Motor neuron (in vitro differentiated cells): ENCODE results near the gene SH3PXD2B. TPM values are rescaled to one million over a fixed set of nuclear protein-coding genes. Genes with fewer than 3 reads are reported as not detected.
A peak's percentile ranks its signal among the peaks of the same experiment; 100 is the strongest.
"Not testable (repeated sequence)": the region's sequence is repeated elsewhere in the genome, so short reads cannot be mapped to it uniquely, and the experiment has no call there.

Experiments used
- ATAC-seq, 8 experiments: fragments of 200-7000 bp; cut with Tn5 transposase; replicated peaks in 6 of 8; 2 replicates each; pipeline ENCODE4 v1.8.0; 2021; ENCODE audit warnings: mild to moderate bottlenecking in 8 of 8, moderate library complexity in 8 of 8
- H3K27ac ChIP-seq, 2 donors: fragments of 250-450 bp; sonication (Bioruptor Pico); 2 replicates each; pipeline ENCODE4 v1.9.0; 2021; ENCODE audit warnings: antibody characterized with exemption in 2 of 2, mild to moderate bottlenecking in 2 of 2, moderate library complexity in 1 of 2
- H3K4me1 ChIP-seq, 2 donors: fragments of 250-450 bp; sonication (Bioruptor Pico); replicated peaks in 1 of 2; 2 replicates each; pipeline ENCODE4 v1.6.1; 2021; ENCODE audit warnings: antibody characterized with exemption in 2 of 2, mild to moderate bottlenecking in 2 of 2, moderate library complexity in 1 of 2
- H3K4me3 ChIP-seq, 5 donors: fragments of 250-450 bp; sonication (Bioruptor Pico); 2 replicates each; pipeline ENCODE4 v1.9.0; 2021; ENCODE audit warnings: antibody characterized with exemption in 5 of 5, mild to moderate bottlenecking in 5 of 5, moderate library complexity in 4 of 5
- WGBS, 10 experiments: fragments of 450-650 bp; shearing (Covaris generic); methylation state at CpG; one replicate each; pipeline ENCODE4 v1.0.0; 2022; 5-methylcytosine and 5-hydroxymethylcytosine counted together
- in situ Hi-C, 9 experiments: fragments of 400-800 bp; cut with MboI; loops; one replicate each; pipeline ENCODE4 v1.15.0; 2021; ENCODE audit warnings: low sequenced_read_pairs in 9 of 9, low pct_unique_long_range_greater_than_20kb in 2 of 9; ENCODE audit not compliant: unreplicated experiment in 9 of 9
- total RNA-seq, 8 experiments: library from RNA; unstranded; fragments of 300-600 nt; gene quantifications; 2 replicates each; pipeline versions ENCODE4 v1.2.3 to v1.2.4, GENCODE V29; 2022

SH3PXD2B gene
- total RNA-seq, 8 experiments from 2014 or later: 18.0 to 35.7 (median 24.3) TPM

- WGBS, 10 experiments: 33 to 100% (median 85%) methylated on average over 1 to 7 of the region's 15 CpGs; no CpG with 5 or more reads in 2 of the 10 experiments
- peaks cover 0 to 7% of the 10 kb centered on the region in 2 donors for H3K4me1 ChIP-seq
- peak overlapping the region in 1 of 2 donors; percentile 14 for H3K27ac ChIP-seq
- ATAC-seq: peak in 3 of 8 experiments; percentile 10 to 46 (median 31)
- in situ Hi-C loops: loop anchor here in 5 of 9 experiments (10.0 to 25.0 kb wide), 4 partner anchors 205 to 455 kb away; no protein-coding TSS in a partner anchor
- H3K4me3 ChIP-seq: no peak overlapping the region
These were observed 28.1 kb upstream of the SH3PXD2B start for GRCh38 chr5:172482156-172483020.

- in situ Hi-C loops: loop anchor here in 5 of 9 experiments (10.0 to 25.0 kb wide), 4 partner anchors 206 to 456 kb away; no protein-coding TSS in a partner anchor
- H3K4me1 ChIP-seq: peaks cover 0 to 7% of the 10 kb centered on the region in 2 donors
- H3K4me3 ChIP-seq: no peak overlapping the region
- no peak overlapping the region for H3K27ac ChIP-seq
- no peak for ATAC-seq
- 38 to 100% (median 88%) methylated on average over 1 to 9 of the region's 10 CpGs; no CpG with 5 or more reads in 1 of the 10 experiments for WGBS, 10 experiments
These were observed 26.9 kb upstream of the SH3PXD2B start for GRCh38 chr5:172481011-172481800.

GRCh38 chr5:172479784-172480115 lies 25.4 kb upstream of the SH3PXD2B start:
- in situ Hi-C loops: loop anchor here in 7 of 9 experiments (5.0 to 25.0 kb wide), 5 partner anchors 208 to 458 kb away; no protein-coding TSS in a partner anchor
- no peak overlapping the region for H3K4me3 ChIP-seq
- ATAC-seq: no peak
- 80 to 100% (median 96%) methylated on average over 1 to 4 of the region's 5 CpGs; no CpG with 5 or more reads in 4 of the 10 experiments for WGBS, 10 experiments
- peaks cover 0 to 7% of the 10 kb centered on the region in 2 donors for H3K4me1 ChIP-seq
- no peak overlapping the region for H3K27ac ChIP-seq

GRCh38 chr5:172479034-172479783 lies 24.9 kb upstream of the SH3PXD2B start:
- H3K27ac ChIP-seq: no peak overlapping the region
- ATAC-seq: peak; percentile 79 to 99 (median 93)
- in situ Hi-C loops: loop anchor here in 7 of 9 experiments (5.0 to 25.0 kb wide), 5 partner anchors 208 to 458 kb away; no protein-coding TSS in a partner anchor
- H3K4me1 ChIP-seq: peaks cover 2 to 7% of the 10 kb centered on the region in 2 donors
- no peak overlapping the region for H3K4me3 ChIP-seq
- 0 to 91% (median 20%) methylated on average over 1 to 7 of the region's 21 CpGs; no CpG with 5 or more reads in 3 of the 10 experiments for WGBS, 10 experiments

- 60 to 80% (median 78%) methylated on average over 1 to 2 of the region's 3 CpGs; no CpG with 5 or more reads in 7 of the 10 experiments for WGBS, 10 experiments
- in situ Hi-C loops: loop anchor here in 7 of 9 experiments (5.0 to 25.0 kb wide), 5 partner anchors 209 to 459 kb away; no protein-coding TSS in a partner anchor
- not testable (repeated sequence) for H3K4me3 ChIP-seq, ATAC-seq, H3K4me1 ChIP-seq, H3K27ac ChIP-seq
These were observed 24.3 kb upstream of the SH3PXD2B start for GRCh38 chr5:172478695-172479033.

GRCh38 chr5:172478256-172478655 lies 23.9 kb upstream of the SH3PXD2B start:
- ATAC-seq: no peak
- H3K4me3 ChIP-seq: no peak overlapping the region
- 14 to 100% (median 86%) methylated on average over 1 to 2 of the region's 3 CpGs; no CpG with 5 or more reads in 3 of the 10 experiments for WGBS, 10 experiments
- peaks cover 3 to 7% of the 10 kb centered on the region in 2 donors for H3K4me1 ChIP-seq
- in situ Hi-C loops: loop anchor here in 7 of 9 experiments (5.0 to 25.0 kb wide), 5 partner anchors 209 to 459 kb away; no protein-coding TSS in a partner anchor
- H3K27ac ChIP-seq: no peak overlapping the region

- no peak overlapping the region for H3K27ac ChIP-seq
- ATAC-seq: peak in 3 of 8 experiments; percentile 9 to 23 (median 20)
These were observed 23.1 kb upstream of the SH3PXD2B start for GRCh38 chr5:172477466-172477865.

GRCh38 chr5:172474293-172474692 lies 20.0 kb upstream of the SH3PXD2B start:
- in situ Hi-C loops: loop anchor here in 5 of 9 experiments (10.0 to 25.0 kb wide), 4 partner anchors 213 to 488 kb away; partner anchors contain the start of gene RPL26L1 (in 1 of the 5)
- no peak overlapping the region for H3K4me3 ChIP-seq
- peaks cover 0 to 3% of the 10 kb centered on the region in 2 donors for H3K4me1 ChIP-seq
- 24 to 74% (median 44%) methylated on average over 1 to 7 of the region's 7 CpGs; no CpG with 5 or more reads in 1 of the 10 experiments for WGBS, 10 experiments
- H3K27ac ChIP-seq: no peak overlapping the region
- peak in 5 of 8 experiments; percentile 19 to 56 (median 48) for ATAC-seq

More at GRCh38 chr5:172477466-172477865, 23.1 kb upstream of the SH3PXD2B start:
- WGBS, 10 experiments: 5 to 94% (median 80%) methylated on average over 1 to 3 of the region's 4 CpGs; no CpG with 5 or more reads in 3 of the 10 experiments
- Histone ChIP-seq H3K4me3 (no peak overlapping the region), H3K4me1 (peaks cover 2 to 3% of the 10 kb centered on the region in 2 donors)
- in situ Hi-C loops: loop anchor here in 7 of 9 experiments (5.0 to 25.0 kb wide), 5 partner anchors 210 to 460 kb away; no protein-coding TSS in a partner anchor

GRCh38 chr5:172473427-172473826 lies 19.1 kb upstream of the SH3PXD2B start:
- Histone ChIP-seq H3K4me1 (peaks cover 0 to 3% of the 10 kb centered on the region in 2 donors), H3K27ac (no peak overlapping the region), H3K4me3 (no peak overlapping the region)
- in situ Hi-C loops: loop anchor here in 5 of 9 experiments (10.0 to 25.0 kb wide), 4 partner anchors 214 to 489 kb away; partner anchors contain the start of gene RPL26L1 (in 1 of the 5)
- WGBS, 10 experiments: 65 to 100% (median 99%) methylated on average over 1 to 4 of the region's 5 CpGs
- ATAC-seq: no peak

GRCh38 chr5:172469697-172470096 lies 15.4 kb upstream of the SH3PXD2B start:
- H3K27ac ChIP-seq: no peak overlapping the region
- H3K4me3 ChIP-seq: no peak overlapping the region
- peaks cover 0 to 3% of the 10 kb centered on the region in 2 donors for H3K4me1 ChIP-seq
- WGBS, 10 experiments: 30 to 56% (median 44%) methylated on average over 1 to 4 of the region's 7 CpGs; no CpG with 5 or more reads in 6 of the 10 experiments
- ATAC-seq: no peak
- in situ Hi-C loops: loop anchor here in 6 of 9 experiments (10.0 to 25.0 kb wide), 4 partner anchors 218 to 493 kb away; partner anchors contain the start of gene RPL26L1 (in 1 of the 6)

GRCh38 chr5:172466062-172466461 lies 11.7 kb upstream of the SH3PXD2B start:
- 50 to 89% (median 83%) methylated on average over 1 to 5 of the region's 7 CpGs; no CpG with 5 or more reads in 7 of the 10 experiments for WGBS, 10 experiments
- no peak for ATAC-seq
- in situ Hi-C loops: loop anchor here in 4 of 9 experiments (10.0 to 25.0 kb wide), 4 partner anchors 221 to 496 kb away; partner anchors contain the start of gene RPL26L1 (in 1 of the 4)

More at GRCh38 chr5:172466062-172466461, 11.7 kb upstream of the SH3PXD2B start:
- no peak overlapping the region for H3K27ac ChIP-seq
- no peak overlapping the region for H3K4me3 ChIP-seq
- no peaks in the 10 kb centered on the region for H3K4me1 ChIP-seq
